IPS DF 6.9 (cell line): Measurements from ENCODE around the gene RALGAPA1.
"Not testable (repeated sequence)": the region's sequence is repeated elsewhere in the genome, so short reads cannot be mapped to it uniquely, and the experiment has no call there.

Experiments
- DNase-seq: peaks from one replicate; pipeline ENCODE4 v3.0.0-alpha.2; 2013; ENCODE audit warnings: low read depth, low spot score
- H3K27ac ChIP-seq: one replicate; pipeline ENCODE4 v1.5.1; 2013; ENCODE audit warnings: low read length, control low read depth
- H3K27me3 ChIP-seq: 2 replicates; pipeline ENCODE4 v1.6.1; 2013; ENCODE audit warnings: mild to moderate bottlenecking, low read length; ENCODE audit not compliant: control insufficient read depth, insufficient read depth
- H3K36me3 ChIP-seq: 2 replicates; pipeline ENCODE4 v1.6.1; 2013; ENCODE audit warnings: low read length; ENCODE audit not compliant: control insufficient read depth, insufficient read depth
- H3K4me1 ChIP-seq: 2 replicates; pipeline ENCODE4 v1.6.1; 2013; ENCODE audit warnings: low read length; ENCODE audit not compliant: control insufficient read depth, insufficient read depth
- H3K4me3 ChIP-seq: 2 replicates; pipeline ENCODE4 v1.5.1; 2013; ENCODE audit warnings: mild to moderate bottlenecking, low read length
- H3K9me3 ChIP-seq: 2 replicates; pipeline ENCODE4 v1.6.1; 2013; ENCODE audit warnings: low read length, inconsistent platforms; ENCODE audit not compliant: control insufficient read depth, insufficient read depth
- WGBS: extraction: QIAGEN DNeasy Blood & Tissue Kit; methylation state at CpG from one replicate; pipeline ENCODE4 v1.1.7; 2013; ENCODE audit warnings: mixed read lengths, missing lambda C conversion rate; ENCODE audit not compliant: insufficient read length, insufficient coverage; 5-methylcytosine and 5-hydroxymethylcytosine counted together

The RALGAPA1 gene

DNA sequence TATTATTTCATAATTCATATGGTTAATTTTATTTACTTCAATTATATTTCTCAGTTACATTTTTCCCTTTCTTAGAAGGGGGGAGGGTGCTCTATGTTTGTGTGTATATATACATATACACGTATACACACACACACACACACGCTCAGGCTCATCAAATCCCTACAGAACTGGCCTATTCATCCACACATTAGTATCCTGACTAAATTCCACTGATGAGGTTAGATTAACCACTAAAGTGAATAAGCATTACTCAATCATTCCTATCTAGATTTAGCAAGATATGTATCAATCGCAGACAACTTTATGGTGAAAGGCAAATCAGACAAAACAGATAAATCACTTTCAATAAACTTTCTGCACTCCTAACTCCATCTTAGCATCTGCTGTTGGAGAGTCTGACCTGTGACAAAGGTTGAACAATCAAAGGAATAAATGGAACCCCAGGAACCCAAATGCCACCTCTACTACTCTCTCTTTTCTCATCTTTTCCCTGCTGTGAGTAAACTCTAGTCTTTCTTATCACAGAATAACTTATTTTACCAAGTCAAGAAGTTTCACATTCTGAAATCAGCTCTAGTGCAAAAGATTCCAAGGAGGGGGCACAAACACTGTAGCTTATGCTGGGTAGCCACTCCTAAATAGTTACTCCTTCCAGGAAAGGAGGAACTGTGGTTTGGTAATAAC is 67.6 kb downstream of the RALGAPA1 start:
- WGBS = no CpG with 5 or more reads among the region's 3 CpGs

GRCh38 chr14:35740215-35740614 is 68.9 kb downstream of the RALGAPA1 start:
- Histone ChIP-seq H3K4me3 (no peak overlapping the region), H3K27me3 (no peaks in the 10 kb centered on the region), H3K9me3 (no peaks in the 10 kb centered on the region), H3K4me1 (no peaks in the 10 kb centered on the region), H3K27ac (no peak overlapping the region), H3K36me3 (no peaks in the 10 kb centered on the region)
- no peak for DNase-seq
- no CpG with 5 or more reads among the region's 1 CpG for WGBS

More for the DNA sequence above, 67.6 kb downstream of the RALGAPA1 start:
- H3K4me1 ChIP-seq = no peaks in the 10 kb centered on the region
- no peak for DNase-seq
- no peaks in the 10 kb centered on the region for H3K27me3 ChIP-seq
- no peak overlapping the region for H3K4me3 ChIP-seq
- H3K27ac ChIP-seq = no peak overlapping the region
- H3K36me3 ChIP-seq = no peaks in the 10 kb centered on the region
- H3K9me3 ChIP-seq = no peaks in the 10 kb centered on the region

DNA sequence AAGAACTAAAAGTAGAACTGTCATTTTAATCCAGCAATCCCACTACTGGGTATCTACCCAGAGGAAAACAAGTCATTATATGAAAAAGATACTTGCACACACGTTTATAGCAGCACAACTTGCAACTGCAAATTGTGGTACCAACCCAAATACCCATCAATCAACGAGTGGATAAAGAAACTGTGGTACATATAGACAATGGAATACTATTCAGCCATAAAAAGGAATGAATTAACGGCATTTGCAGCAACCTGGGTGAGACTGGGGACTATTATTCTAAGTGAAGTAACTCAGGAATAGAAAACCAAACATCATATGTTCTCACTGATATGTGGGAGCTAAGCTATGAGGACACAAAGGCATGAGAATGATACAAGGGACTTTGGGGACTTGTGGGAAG is 73.9 kb downstream of the RALGAPA1 start:
- H3K4me3 ChIP-seq, H3K27me3 ChIP-seq, H3K27ac ChIP-seq, DNase-seq, H3K36me3 ChIP-seq, H3K4me1 ChIP-seq, H3K9me3 ChIP-seq: not testable (repeated sequence)
- WGBS = no CpG with 5 or more reads among the region's 3 CpGs

- not testable (repeated sequence) for H3K4me1 ChIP-seq, H3K27me3 ChIP-seq, H3K9me3 ChIP-seq, DNase-seq, H3K36me3 ChIP-seq, H3K27ac ChIP-seq, H3K4me3 ChIP-seq
- WGBS = no CpG with 5 or more reads among the region's 1 CpG
Measured at GRCh38 chr14:35733510-35733909, 75.6 kb downstream of the RALGAPA1 start.

- no CpG with 5 or more reads among the region's 4 CpGs for WGBS
- Histone ChIP-seq H3K4me1 (no peaks in the 10 kb centered on the region), H3K27me3 (no peaks in the 10 kb centered on the region), H3K4me3 (no peak overlapping the region), H3K27ac (no peak overlapping the region), H3K9me3 (no peaks in the 10 kb centered on the region), H3K36me3 (no peaks in the 10 kb centered on the region)
- DNase-seq = no peak
Measured at GRCh38 chr14:35730871-35731270, 78.2 kb downstream of the RALGAPA1 start.

DNA sequence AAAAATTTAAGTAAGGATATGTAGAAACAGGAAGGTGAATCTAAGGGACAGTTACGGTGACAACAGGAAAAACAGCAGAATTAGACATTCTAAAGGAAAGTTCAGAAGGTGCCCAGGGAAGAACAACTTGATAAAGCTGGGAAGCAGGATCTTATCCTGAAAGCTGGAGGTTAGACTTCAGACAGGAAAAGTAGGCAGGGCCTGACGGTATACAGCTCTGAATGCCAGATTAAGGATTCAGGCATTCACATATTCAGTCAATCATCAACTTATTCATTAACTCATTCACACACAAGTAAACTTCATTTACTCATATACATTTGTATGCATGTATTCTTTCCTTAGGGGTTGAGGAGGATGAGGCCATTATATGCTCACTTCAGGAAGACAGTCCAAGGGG is 81.3 kb downstream of the RALGAPA1 start:
- Histone ChIP-seq H3K4me3 (no peak overlapping the region), H3K27ac (no peak overlapping the region)
- WGBS = 100% methylated on average over 1 of the region's 2 CpGs

GRCh38 chr14:35725930-35726329 is 83.2 kb downstream of the RALGAPA1 start:
- Histone ChIP-seq H3K36me3 (no peaks in the 10 kb centered on the region), H3K9me3 (no peaks in the 10 kb centered on the region), H3K27me3 (no peaks in the 10 kb centered on the region), H3K27ac (no peak overlapping the region), H3K4me3 (no peak overlapping the region), H3K4me1 (no peaks in the 10 kb centered on the region)
- DNase-seq = no peak
- no CpG with 5 or more reads among the region's 5 CpGs for WGBS

More for the DNA sequence above, 81.3 kb downstream of the RALGAPA1 start:
- DNase-seq = no peak
- Histone ChIP-seq H3K4me1 (no peaks in the 10 kb centered on the region), H3K9me3 (no peaks in the 10 kb centered on the region), H3K27me3 (no peaks in the 10 kb centered on the region), H3K36me3 (no peaks in the 10 kb centered on the region)

DNA sequence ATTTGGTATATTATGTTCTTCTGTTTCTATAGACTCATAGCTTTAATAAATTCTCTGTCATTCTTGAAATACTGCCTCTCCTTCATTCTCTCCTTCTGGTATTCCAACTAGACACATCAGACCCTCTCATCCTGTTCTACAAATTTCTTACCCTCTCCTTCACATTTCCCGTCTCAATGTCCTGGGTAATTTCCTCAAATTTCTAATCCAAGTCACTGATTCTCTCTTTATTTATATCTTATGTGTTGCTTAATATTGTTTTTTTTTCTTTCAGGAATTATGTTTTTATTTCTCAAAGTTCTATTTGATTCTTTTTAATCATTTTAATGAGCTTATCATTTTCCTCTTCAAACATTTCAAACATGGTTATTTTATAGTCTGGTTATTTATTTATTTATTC is 94.0 kb downstream of the RALGAPA1 start:
- Histone ChIP-seq H3K4me3 (no peak overlapping the region), H3K27ac (no peak overlapping the region), H3K36me3 (no peaks in the 10 kb centered on the region), H3K27me3 (no peaks in the 10 kb centered on the region), H3K9me3 (no peaks in the 10 kb centered on the region), H3K4me1 (no peaks in the 10 kb centered on the region)
- WGBS = 100% methylated on average over 1 of the region's 1 CpG
- DNase-seq = no peak

DNA sequence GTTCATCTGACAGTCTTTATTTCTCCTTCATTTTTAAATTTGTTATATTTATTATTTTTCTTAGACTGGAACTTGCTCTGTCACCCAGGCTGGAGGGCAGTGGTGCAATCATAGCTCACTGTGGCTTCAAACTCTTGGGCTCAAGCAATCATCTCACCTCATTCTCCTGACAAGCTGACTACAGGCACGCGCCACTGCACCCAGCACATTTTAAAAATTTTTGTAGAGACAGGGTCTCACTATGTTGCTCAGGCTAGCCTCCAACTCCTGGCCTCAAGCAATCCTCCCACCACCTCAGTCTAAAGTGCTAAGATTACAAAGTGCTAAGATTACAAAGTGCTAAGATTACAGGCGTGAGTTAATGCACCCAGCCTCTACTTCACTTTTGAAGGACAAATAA is 96.6 kb downstream of the RALGAPA1 start:
- no CpG with 5 or more reads among the region's 3 CpGs for WGBS
- no peaks in the 10 kb centered on the region for H3K27me3 ChIP-seq
- no peaks in the 10 kb centered on the region for H3K4me1 ChIP-seq
- H3K9me3 ChIP-seq = no peaks in the 10 kb centered on the region
- no peak for DNase-seq
- H3K36me3 ChIP-seq = no peaks in the 10 kb centered on the region
- H3K27ac ChIP-seq = no peak overlapping the region
- no peak overlapping the region for H3K4me3 ChIP-seq

GRCh38 chr14:35708062-35708461 is 101.0 kb downstream of the RALGAPA1 start:
- no peak for DNase-seq
- H3K27me3 ChIP-seq = no peaks in the 10 kb centered on the region
- H3K27ac ChIP-seq = no peak overlapping the region
- no peaks in the 10 kb centered on the region for H3K36me3 ChIP-seq
- H3K4me3 ChIP-seq = no peak overlapping the region
- WGBS = no CpG with 5 or more reads among the region's 1 CpG
- no peaks in the 10 kb centered on the region for H3K4me1 ChIP-seq
- no peaks in the 10 kb centered on the region for H3K9me3 ChIP-seq

- no peaks in the 10 kb centered on the region for H3K9me3 ChIP-seq
- H3K27ac ChIP-seq = no peak overlapping the region
- DNase-seq = no peak
- no peaks in the 10 kb centered on the region for H3K27me3 ChIP-seq
- no peak overlapping the region for H3K4me3 ChIP-seq
- no peaks in the 10 kb centered on the region for H3K36me3 ChIP-seq
- WGBS = no CpG with 5 or more reads among the region's 2 CpGs
- no peaks in the 10 kb centered on the region for H3K4me1 ChIP-seq
Measured at GRCh38 chr14:35705636-35706035, 103.5 kb downstream of the RALGAPA1 start.
